Osteocyte (in vitro differentiated cells): ENCODE data around the gene UBE2L6. TPM values are rescaled to one million over a fixed set of nuclear protein-coding genes. Genes with fewer than 3 reads are reported as not detected.
"Not testable (repeated sequence)": the region's sequence is repeated elsewhere in the genome, so short reads cannot be mapped to it uniquely, and the experiment has no call there.

Experiments
- DNase-seq: peaks from one replicate; pipeline ENCODE4 v3.0.0; 2021; ENCODE audit warnings: mixed read lengths; ENCODE audit not compliant: unreplicated experiment; ENCODE audit errors: extremely low spot score
- H3K27ac Mint-ChIP-seq: one replicate; pipeline ENCODE4 v1.8.0; 2021; ENCODE audit warnings: mild to moderate bottlenecking, mixed read lengths; ENCODE audit not compliant: unreplicated experiment
- H3K27me3 Mint-ChIP-seq: one replicate; pipeline ENCODE4 v1.8.0; 2021; ENCODE audit warnings: mixed read lengths; ENCODE audit not compliant: unreplicated experiment
- H3K36me3 Mint-ChIP-seq: one replicate; pipeline ENCODE4 v1.8.0; 2021; ENCODE audit warnings: mixed read lengths; ENCODE audit not compliant: unreplicated experiment
- H3K4me1 Mint-ChIP-seq: one replicate; pipeline ENCODE4 v1.8.0; 2021; ENCODE audit warnings: mixed read lengths; ENCODE audit not compliant: unreplicated experiment
- H3K4me3 Mint-ChIP-seq: one replicate; pipeline ENCODE4 v1.8.0; 2021; ENCODE audit warnings: mild to moderate bottlenecking, moderate library complexity, mixed read lengths; ENCODE audit not compliant: unreplicated experiment
- H3K9me3 Mint-ChIP-seq: one replicate; pipeline ENCODE4 v1.8.0; 2021; ENCODE audit warnings: mixed read lengths; ENCODE audit not compliant: unreplicated experiment
- CTCF ChIP-seq: fragments of 200-600 bp; sonication (generic); IDR thresholded peaks from 2 replicates; pipeline ENCODE4 v1.5.0; 2021; ENCODE audit warnings: antibody characterized with exemption, mild to moderate bottlenecking, moderate library complexity
- total RNA-seq: library from RNA; stranded (reverse); gene quantifications from 2 replicates; pipeline ENCODE4 v1.2.1, GENCODE V29; 2021

Gene UBE2L6
- total RNA-seq, 1 donor from 2014 or later = 58.9 TPM

GRCh38 chr11:57543593-57543992 lies 23.9 kb downstream of the UBE2L6 start:
- no peak for TF ChIP-seq CTCF

GRCh38 chr11:57542582-57542981 lies 24.9 kb downstream of the UBE2L6 start:
- H3K27ac Mint-ChIP-seq = no peak overlapping the region
- peaks cover 26% of the 10 kb centered on the region for H3K27me3 Mint-ChIP-seq
- H3K4me1 Mint-ChIP-seq = no peaks in the 10 kb centered on the region
- no peaks in the 10 kb centered on the region for H3K36me3 Mint-ChIP-seq
- no peak for TF ChIP-seq CTCF
- no peak for DNase-seq
- no peak overlapping the region for H3K4me3 Mint-ChIP-seq
- no peaks in the 10 kb centered on the region for H3K9me3 Mint-ChIP-seq

More at GRCh38 chr11:57543593-57543992, 23.9 kb downstream of the UBE2L6 start:
- H3K9me3 Mint-ChIP-seq = no peaks in the 10 kb centered on the region
- no peaks in the 10 kb centered on the region for H3K4me1 Mint-ChIP-seq
- H3K27ac Mint-ChIP-seq = no peak overlapping the region
- no peak for DNase-seq
- H3K36me3 Mint-ChIP-seq = peaks cover under 1% of the 10 kb centered on the region
- peaks cover 21% of the 10 kb centered on the region for H3K27me3 Mint-ChIP-seq
- H3K4me3 Mint-ChIP-seq = no peak overlapping the region

GRCh38 chr11:57541169-57541568 lies 26.3 kb downstream of the UBE2L6 start:
- Mint-ChIP-seq H3K4me1 (no peaks in the 10 kb centered on the region), H3K27me3 (peaks cover 36% of the 10 kb centered on the region), H3K36me3 (no peaks in the 10 kb centered on the region), H3K9me3 (no peaks in the 10 kb centered on the region), H3K4me3 (no peak overlapping the region), H3K27ac (no peak overlapping the region)
- DNase-seq = no peak
- TF ChIP-seq CTCF = no peak

- no peak for TF ChIP-seq CTCF
- Mint-ChIP-seq H3K4me3 (no peak overlapping the region), H3K27me3 (peaks cover 51% of the 10 kb centered on the region), H3K4me1 (no peaks in the 10 kb centered on the region), H3K27ac (no peak overlapping the region), H3K36me3 (no peaks in the 10 kb centered on the region), H3K9me3 (no peaks in the 10 kb centered on the region)
- no peak for DNase-seq
Measured at GRCh38 chr11:57539342-57539741, 28.1 kb downstream of the UBE2L6 start.

- Mint-ChIP-seq H3K9me3 (no peaks in the 10 kb centered on the region), H3K4me1 (no peaks in the 10 kb centered on the region), H3K4me3 (no peak within 1 kb of the TSS), H3K27ac (no peak within 1 kb of the TSS), H3K36me3 (no peaks in the 10 kb centered on the region), H3K27me3 (peaks cover 41% of the 10 kb centered on the region)
- no peak for TF ChIP-seq CTCF
- DNase-seq = no peak
Measured at GRCh38 chr11:57536947-57537619, 30.4 kb downstream of the UBE2L6 start, which contains the start of gene SMTNL1. Gene SMTNL1, plus strand, starts transcription at chr11:57537595. Its CDS starts 5,048 bp downstream, at chr11:57542643.

- peaks cover 15% of the 10 kb centered on the region for H3K4me1 Mint-ChIP-seq
Measured at GRCh38 chr11:57534449-57534848, 33.0 kb downstream of the UBE2L6 start.

More at GRCh38 chr11:57534449-57534848, 33.0 kb downstream of the UBE2L6 start:
- not testable (repeated sequence) for H3K36me3 Mint-ChIP-seq, H3K9me3 Mint-ChIP-seq, DNase-seq, H3K4me3 Mint-ChIP-seq, H3K27ac Mint-ChIP-seq
- H3K27me3 Mint-ChIP-seq = peaks cover 36% of the 10 kb centered on the region
